HL-60 (cell line): ENCODE measurements around the gene PARP12.

ENCODE experiments used
- CTCF ChIP-seq: IDR thresholded peaks from one replicate; pipeline ENCODE4 v1.5.1; 2011; ENCODE audit warnings: low read length, control low read depth, inconsistent platforms; ENCODE audit not compliant: insufficient read depth
- POLR2AphosphoS5 ChIP-seq: IDR thresholded peaks from 2 replicates; pipeline ENCODE4 v1.6.1; 2012; ENCODE audit warnings: low read depth
- REST ChIP-seq: IDR thresholded peaks from 2 replicates; pipeline ENCODE4 v1.6.1; 2012; ENCODE audit warnings: low read depth; ENCODE audit not compliant: insufficient replicate concordance
- SPI1 ChIP-seq: IDR thresholded peaks from 2 replicates; pipeline ENCODE4 v1.6.1; 2012; ENCODE audit warnings: low read depth, mild to moderate bottlenecking, borderline replicate concordance

DNA sequence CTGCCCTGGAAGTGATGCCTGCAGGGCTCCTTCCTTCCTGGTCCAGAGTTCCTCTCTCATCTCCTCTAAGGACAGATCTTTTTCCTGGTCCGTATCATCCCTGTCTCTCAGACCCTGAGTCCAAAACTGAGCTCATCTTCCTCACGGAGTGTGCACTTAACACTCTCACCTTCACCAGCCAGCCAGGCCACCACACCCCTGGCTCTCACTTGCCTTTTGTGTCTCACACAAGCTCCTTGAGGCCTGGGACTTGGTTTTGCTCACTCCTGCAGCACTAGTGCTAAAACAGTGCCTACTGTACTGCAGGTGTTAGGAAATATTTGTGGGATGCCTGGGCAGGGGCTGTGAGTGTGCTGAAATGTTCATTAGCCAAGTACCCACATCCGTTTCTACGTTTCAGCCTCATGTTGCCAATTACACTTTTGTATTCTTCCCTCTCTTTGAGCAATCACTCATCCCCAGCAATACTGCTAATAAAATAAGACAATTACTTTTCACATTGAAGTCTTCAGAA is 21.4 kb upstream of the PARP12 start:
- TF ChIP-seq CTCF (no peak), POLR2AphosphoS5 (0 out of 2 replicates have a peak, but pooled peaks have one; percentile 23), REST (no peak), SPI1 (no peak)
